Spleen (tissue), 11 donors: ENCODE measurements around the gene KRTDAP. TPM values are rescaled to one million over a fixed set of nuclear protein-coding genes. Genes with fewer than 3 reads are reported as not detected.
"Not testable (repeated sequence)": the region's sequence is repeated elsewhere in the genome, so short reads cannot be mapped to it uniquely, and the experiment has no call there.

Experiments used
- DNase-seq: peaks from one replicate; pipeline ENCODE4 v3.0.0-alpha.2; 2020
- H3K27ac ChIP-seq, 8 donors: fragments of 200-600 bp; sonication (generic) in 7 of 8; 1 replicate in 4 of 8; 2 replicates in 4 of 8; pipeline versions ENCODE4 v1.5.0 to v1.8.0; 2016 to 2021; ENCODE audit warnings: inconsistent platforms in 4 of 8, mild to moderate bottlenecking in 4 of 8, moderate library complexity in 1 of 8
- H3K27me3 ChIP-seq, 7 donors: fragments of 200-600 bp; sonication (generic) in 6 of 7; replicated peaks in 1 of 7; 1 replicate in 4 of 7; 2 replicates in 3 of 7; pipeline versions ENCODE4 v1.5.0 to v1.8.0; 2016 to 2021; ENCODE audit warnings: inconsistent platforms in 3 of 7, mild to moderate bottlenecking in 1 of 7
- H3K36me3 ChIP-seq, 6 donors: fragments of 200-600 bp; sonication (generic) in 5 of 6; 1 replicate in 4 of 6; 2 replicates in 2 of 6; pipeline versions ENCODE4 v1.5.0 to v1.8.0; 2016 to 2021; ENCODE audit warnings: inconsistent platforms in 2 of 6
- H3K4me1 ChIP-seq, 6 donors: fragments of 200-600 bp; sonication (generic) in 5 of 6; 1 replicate in 3 of 6; 2 replicates in 3 of 6; pipeline versions ENCODE4 v1.5.0 to v1.8.0; 2016 to 2021; ENCODE audit warnings: inconsistent platforms in 3 of 6
- H3K4me3 ChIP-seq, 8 donors: fragments of 200-600 bp; sonication (generic) in 7 of 8; 1 replicate in 4 of 8; 2 replicates in 4 of 8; pipeline versions ENCODE4 v1.5.0 to v1.8.0; 2016 to 2021; ENCODE audit warnings: inconsistent platforms in 4 of 8, mild to moderate bottlenecking in 4 of 8, moderate library complexity in 2 of 8
- H3K9me3 ChIP-seq, 8 donors: fragments of 200-600 bp; sonication (generic) in 7 of 8; 1 replicate in 4 of 8; 2 replicates in 4 of 8; pipeline versions ENCODE4 v1.5.0 to v1.8.0; 2016 to 2021; ENCODE audit warnings: inconsistent platforms in 4 of 8
- POLR2A ChIP-seq, 3 donors: fragments of 450-650 bp; IDR thresholded peaks; one replicate each; pipeline ENCODE4 v1.5.1; 2017; ENCODE audit warnings: antibody characterized with exemption in 3 of 3, mild to moderate bottlenecking in 1 of 3
- POLR2AphosphoS5 ChIP-seq, 3 donors: sonication (generic); formaldehyde crosslinking; IDR thresholded peaks; one replicate each; pipeline ENCODE4 v1.5.1; 2017; ENCODE audit warnings: antibody characterized with exemption in 3 of 3
- WGBS, 5 donors: extraction: QIAGEN DNeasy Blood & Tissue Kit in 3 of 5; methylation state at CpG; one replicate each; pipeline versions ENCODE4 v1.1.5 to v1.1.7; 2013 to 2018; 5-methylcytosine and 5-hydroxymethylcytosine counted together
- intact Hi-C: fragments of 100-400 bp; cut with DNase I; formaldehyde crosslinking; loops from one replicate; pipeline ENCODE4 v1.15.0; 2023; ENCODE audit warnings: low total_unique reads
- polyA plus RNA-seq, 3 donors: library from polyadenylated mRNA; stranded (reverse); fragments of 200-250 nt; gene quantifications; one replicate each; pipeline ENCODE4 v1.2.1, GENCODE V29; 2013
- total RNA-seq, 7 donors: library from RNA; depleted of rRNA in 3 of 7; stranded (reverse); fragments of >200 nt in 3 of 7; fragmentation: NEBNext Ultra II Directional in 4 of 7; extraction: Animal tissue kit (Norgen Biotek cat#: 25700) in 4 of 7; gene quantifications; one replicate each; pipeline versions ENCODE4 v1.1.0 to v1.2.1, GENCODE V29; 2016 to 2021
- TF ChIP-seq, protein P1 (sequence below), 11 experiments: fragments of 200-600 bp in 7 of 11; fragments of 450-650 bp in 4 of 11; sonication (generic) in 4 of 11; IDR thresholded peaks in 8 of 11; conservative IDR thresholded peaks in 3 of 11; 1 replicate in 7 of 11; 2 replicates in 4 of 11; pipeline versions ENCODE4 v1.4.0 to v1.8.0; 2016 to 2021; ENCODE audit warnings: antibody characterized with exemption in 11 of 11, inconsistent platforms in 4 of 11, mild to moderate bottlenecking in 1 of 11
- donor health status: healthy with polysubstance abuse.
- donor health status: DM: no; HTN: no; CAD: no; lungs with moderate emphysema.
- donor health status: DM: no; HTN: no; CAD: no.
- donor health status: Bipolar disorder and iron deficiency.
- donor health status: healthy.
- donor health status: DM: no; HTN: no; CAD: no.
- donor health status: DM: yes; HTN: yes; CAD: no.

KRTDAP gene
- total and polyA plus RNA-seq, 10 donors, result 3.1 TPM; not detected in 9

DNA sequence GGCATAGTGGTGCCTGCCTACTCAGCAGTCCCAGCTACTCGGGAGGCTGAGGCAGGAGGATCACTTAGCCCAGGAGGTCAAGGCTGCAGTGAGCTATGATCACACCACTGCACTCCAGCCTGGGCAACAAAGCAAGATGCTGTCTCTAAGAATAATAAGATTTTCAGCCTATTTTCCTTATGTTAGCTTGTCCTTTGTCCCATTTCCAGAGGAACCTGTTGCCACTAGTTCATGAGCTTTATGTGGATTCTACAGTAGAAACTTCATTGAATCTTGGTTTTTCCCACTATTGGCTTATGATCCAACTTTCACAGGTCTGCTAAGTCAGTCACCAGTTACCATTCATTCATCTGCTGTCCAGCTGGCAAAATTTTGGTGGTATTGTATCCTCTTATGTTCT lies 24.0 kb downstream of the KRTDAP start:
- Histone ChIP-seq H3K4me1 (peaks cover 22 to 43% (median 35%) of the 10 kb centered on the region in 6 donors), H3K4me3 (no peak overlapping the region), H3K9me3 (no peaks in the 10 kb centered on the region), H3K36me3 (no peaks in the 10 kb centered on the region), H3K27ac (no peak overlapping the region), H3K27me3 (peaks cover 0 to 6% (median 0%) of the 10 kb centered on the region in 7 donors)
- 69 to 100% (median 81%) methylated on average over 1 of the region's 1 CpG for WGBS, 5 donors
- intact Hi-C loops, result no loop called here
- TF ChIP-seq POLR2AphosphoS5 (IDR thresholded peaks at IDR 0.05) (no peak), POLR2A (IDR thresholded peaks at IDR 0.05) (no peak)
- no peak for DNase-seq

DNA sequence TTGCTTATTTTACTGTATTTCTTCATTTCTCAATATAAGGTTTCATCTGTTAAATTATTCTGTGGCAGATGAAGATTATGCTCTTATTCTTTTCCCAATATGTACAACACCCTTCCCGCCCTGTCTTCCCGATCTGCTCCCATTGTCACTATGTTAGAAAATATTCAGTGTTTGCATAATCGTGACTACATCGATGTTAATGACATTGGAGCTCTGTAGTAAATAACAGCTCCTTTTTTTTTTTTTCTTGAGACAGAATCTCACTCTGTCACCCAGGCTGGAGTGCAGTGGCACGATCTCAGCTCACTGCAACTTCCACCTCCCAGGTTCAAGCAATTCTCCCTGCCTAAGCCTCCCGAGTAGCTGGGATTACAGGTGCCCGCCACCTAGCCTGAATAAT lies 27.3 kb downstream of the KRTDAP start:
- Histone ChIP-seq H3K4me3 (peak overlapping the region in 1 of 8 donors; percentile 7), H3K27ac (peak overlapping the region; percentile 40 to 86 (median 71)), H3K4me1 (peaks cover 49 to 65% (median 59%) of the 10 kb centered on the region in 6 donors)
- DNase-seq, intact Hi-C loops, H3K9me3 ChIP-seq, H3K36me3 ChIP-seq, H3K27me3 ChIP-seq: not testable (repeated sequence)
- WGBS, 5 donors, result 26 to 41% (median 35%) methylated on average over 7 of the region's 7 CpGs

DNA sequence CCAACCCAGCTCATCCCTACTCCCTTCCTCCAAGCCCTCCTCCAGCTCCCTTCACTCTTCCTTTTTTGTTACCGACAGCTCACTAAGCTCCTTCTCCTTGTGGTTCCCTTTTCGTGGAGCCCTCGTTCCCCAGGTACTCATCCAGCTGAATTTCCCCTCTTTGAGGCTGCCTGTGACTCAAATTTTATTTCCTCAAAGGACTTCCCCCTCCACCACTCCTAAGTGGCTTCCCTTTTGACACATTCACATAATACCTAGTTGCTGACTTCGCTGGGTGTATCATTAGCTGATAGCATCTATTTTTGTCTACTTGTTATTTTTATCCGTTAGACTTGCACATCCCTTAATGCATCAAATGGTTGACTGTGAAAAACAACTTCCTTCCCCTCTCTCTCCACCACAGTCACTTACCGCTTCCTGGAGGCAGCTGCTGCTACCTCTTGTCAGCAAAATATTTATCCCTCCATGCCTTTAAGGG lies 27.7 kb downstream of the KRTDAP start:
- TF ChIP-seq POLR2A (IDR thresholded peaks at IDR 0.05), result no peak
- TF ChIP-seq POLR2AphosphoS5 (IDR thresholded peaks at IDR 0.05), result peak in 1 of 3 donors; percentile 77
- TF ChIP-seq, protein P1, sequence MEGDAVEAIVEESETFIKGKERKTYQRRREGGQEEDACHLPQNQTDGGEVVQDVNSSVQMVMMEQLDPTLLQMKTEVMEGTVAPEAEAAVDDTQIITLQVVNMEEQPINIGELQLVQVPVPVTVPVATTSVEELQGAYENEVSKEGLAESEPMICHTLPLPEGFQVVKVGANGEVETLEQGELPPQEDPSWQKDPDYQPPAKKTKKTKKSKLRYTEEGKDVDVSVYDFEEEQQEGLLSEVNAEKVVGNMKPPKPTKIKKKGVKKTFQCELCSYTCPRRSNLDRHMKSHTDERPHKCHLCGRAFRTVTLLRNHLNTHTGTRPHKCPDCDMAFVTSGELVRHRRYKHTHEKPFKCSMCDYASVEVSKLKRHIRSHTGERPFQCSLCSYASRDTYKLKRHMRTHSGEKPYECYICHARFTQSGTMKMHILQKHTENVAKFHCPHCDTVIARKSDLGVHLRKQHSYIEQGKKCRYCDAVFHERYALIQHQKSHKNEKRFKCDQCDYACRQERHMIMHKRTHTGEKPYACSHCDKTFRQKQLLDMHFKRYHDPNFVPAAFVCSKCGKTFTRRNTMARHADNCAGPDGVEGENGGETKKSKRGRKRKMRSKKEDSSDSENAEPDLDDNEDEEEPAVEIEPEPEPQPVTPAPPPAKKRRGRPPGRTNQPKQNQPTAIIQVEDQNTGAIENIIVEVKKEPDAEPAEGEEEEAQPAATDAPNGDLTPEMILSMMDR (IDR thresholded peaks at IDR 0.05 in 8 of 11, conservative IDR thresholded peaks at IDR 0.05 in 3 of 11), result peak in 3 of 11 experiments; percentile 13 to 19 (median 14)
- H3K27me3 ChIP-seq, result peaks cover 0 to 6% (median 0%) of the 10 kb centered on the region in 7 donors
- H3K4me1 ChIP-seq, result peaks cover 49 to 67% (median 63%) of the 10 kb centered on the region in 6 donors
- H3K4me3 ChIP-seq, result peak overlapping the region in 1 of 8 donors; percentile 7
- no peak for DNase-seq
- H3K36me3 ChIP-seq, result no peaks in the 10 kb centered on the region
- 1 to 5% (median 3%) methylated on average over 6 of the region's 6 CpGs for WGBS, 5 donors
- H3K9me3 ChIP-seq, result no peaks in the 10 kb centered on the region
- H3K27ac ChIP-seq, result peak overlapping the region in 7 of 8 donors; percentile 61 to 86 (median 72)
- intact Hi-C loops, result no loop called here

DNA sequence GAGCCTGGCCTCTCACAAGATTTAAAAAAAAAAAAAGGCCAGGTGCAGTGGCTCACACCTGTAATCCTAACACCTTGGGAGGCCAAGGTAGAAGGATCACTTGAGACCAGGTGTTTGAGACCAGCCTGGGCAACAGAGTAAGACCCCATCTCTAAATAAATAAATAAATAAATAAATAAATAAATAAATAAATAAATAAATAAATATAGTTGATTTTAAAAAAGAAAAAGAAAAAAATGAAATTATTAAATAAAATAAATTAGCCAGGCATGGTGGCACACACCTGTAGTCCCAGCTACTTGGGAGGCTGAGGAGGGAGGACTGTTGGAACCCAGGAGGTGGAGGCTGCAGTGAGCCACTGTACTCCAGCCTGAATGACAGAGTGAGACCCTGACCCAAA lies 28.5 kb downstream of the KRTDAP start:
- H3K36me3 ChIP-seq, H3K4me3 ChIP-seq, DNase-seq, H3K9me3 ChIP-seq, intact Hi-C loops, H3K27me3 ChIP-seq: not testable (repeated sequence)
- Histone ChIP-seq H3K4me1 (peaks cover 49 to 75% (median 70%) of the 10 kb centered on the region in 6 donors), H3K27ac (peak overlapping the region in 7 of 8 donors; percentile 61 to 86 (median 72))

DNA sequence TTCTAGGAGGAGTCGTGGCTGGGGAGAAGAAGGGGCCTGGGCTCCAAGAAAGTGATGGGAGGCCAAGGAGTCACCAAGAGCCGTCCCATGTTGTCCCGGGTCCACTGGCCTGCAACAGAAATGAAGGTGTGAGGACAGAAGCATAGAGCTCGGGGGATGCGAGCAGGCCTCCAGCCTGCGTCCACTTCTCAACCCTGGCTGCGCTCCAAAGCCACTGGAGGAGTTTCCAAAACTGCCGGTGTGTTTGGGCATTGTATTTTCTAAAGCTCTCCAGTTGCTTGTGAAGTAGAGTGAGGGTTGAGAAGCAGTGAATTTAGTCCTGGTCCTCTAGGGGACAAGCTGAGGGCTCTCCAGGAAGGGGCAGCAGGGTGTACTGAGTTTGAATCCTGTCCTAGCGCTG lies 29.2 kb downstream of the KRTDAP start:
- no peaks in the 10 kb centered on the region for H3K9me3 ChIP-seq
- H3K36me3 ChIP-seq, result no peaks in the 10 kb centered on the region
- H3K27ac ChIP-seq, result peak overlapping the region in 4 of 8 donors; percentile 38 to 86 (median 81)
- no peak for TF ChIP-seq POLR2AphosphoS5 (IDR thresholded peaks at IDR 0.05)
- TF ChIP-seq, protein P1 (IDR thresholded peaks at IDR 0.05 in 8 of 11, conservative IDR thresholded peaks at IDR 0.05 in 3 of 11), result no peak
- no peak for TF ChIP-seq POLR2A (IDR thresholded peaks at IDR 0.05)
- no peak for DNase-seq
- intact Hi-C loops, result no loop called here
- H3K4me1 ChIP-seq, result peaks cover 49 to 82% (median 74%) of the 10 kb centered on the region in 6 donors
- H3K4me3 ChIP-seq, result no peak overlapping the region
- H3K27me3 ChIP-seq, result peaks cover 0 to 6% (median 0%) of the 10 kb centered on the region in 7 donors
- 73 to 80% (median 75%) methylated on average over 9 of the region's 9 CpGs for WGBS, 5 donors
